HG03354 (cell line): ENCODE measurements around the gene ARHGAP33.

Experiments
- ATAC-seq: cut with Tn5 transposase; IDR thresholded peaks from one replicate; pipeline ENCODE4 v1.9.1; 2021; ENCODE audit warnings: mild to moderate bottlenecking; ENCODE audit not compliant: unreplicated experiment, poor library complexity, severe bottlenecking

ARHGAP33 gene

GRCh38 chr19:35774274-35775045 is 904 bp upstream of the ARHGAP33 start:
- no peak for ATAC-seq

- no peak for ATAC-seq
Measured at GRCh38 chr19:35775046-35775297, 392 bp upstream of the ARHGAP33 start.

GRCh38 chr19:35776102-35776788 is 881 bp downstream of the ARHGAP33 start:
- no peak for ATAC-seq

- ATAC-seq: no peak
Measured at GRCh38 chr19:35777086-35777841, 1.9 kb downstream of the ARHGAP33 start.

- no peak for ATAC-seq
Measured at GRCh38 chr19:35777961-35778360, 2.6 kb downstream of the ARHGAP33 start.

- no peak for ATAC-seq
Measured at GRCh38 chr19:35779033-35779432, 3.7 kb downstream of the ARHGAP33 start.

GRCh38 chr19:35780058-35780457 is 4.7 kb downstream of the ARHGAP33 start:
- ATAC-seq: no peak

GRCh38 chr19:35780717-35781116 is 5.4 kb downstream of the ARHGAP33 start:
- no peak for ATAC-seq

GRCh38 chr19:35781650-35782049 is 6.3 kb downstream of the ARHGAP33 start:
- ATAC-seq: no peak

- ATAC-seq: no peak
Measured at GRCh38 chr19:35782589-35782988, 7.2 kb downstream of the ARHGAP33 start.

- no peak for ATAC-seq
Measured at GRCh38 chr19:35783469-35784434, 8.4 kb downstream of the ARHGAP33 start.

GRCh38 chr19:35784503-35785338 is 9.4 kb downstream of the ARHGAP33 start:
- ATAC-seq: no peak

- ATAC-seq: no peak
Measured at GRCh38 chr19:35785339-35785627, 9.9 kb downstream of the ARHGAP33 start.

GRCh38 chr19:35786299-35787160 is 11.2 kb downstream of the ARHGAP33 start:
- ATAC-seq: no peak

- ATAC-seq: no peak
Measured at GRCh38 chr19:35787227-35787799, 11.9 kb downstream of the ARHGAP33 start.

GRCh38 chr19:35788205-35788960 is 13.0 kb downstream of the ARHGAP33 start:
- ATAC-seq: no peak
